Fibroblast of pulmonary artery (primary cell): Measurements from ENCODE around the gene CFLAR.
A peak's percentile ranks its signal among the peaks of the same experiment; 100 is the strongest.

Source experiments
- DNase-seq: peaks from one replicate; pipeline ENCODE4 v3.0.0-alpha.2; 2010; ENCODE audit warnings: low read depth
- H3K4me3 ChIP-seq: replicated peaks from 2 replicates; pipeline ENCODE4 v1.5.1; 2011; ENCODE audit warnings: low read depth, mild to moderate bottlenecking, control low read depth, low read length, moderate library complexity
- CTCF ChIP-seq: IDR thresholded peaks from 2 replicates; pipeline ENCODE4 v1.5.1; 2011; ENCODE audit warnings: mild to moderate bottlenecking, control low read depth, low read length, inconsistent platforms; ENCODE audit errors: missing control alignments

The CFLAR gene

GRCh38 chr2:201084863-201085262 is 31.1 kb upstream of the CFLAR start:
- DNase-seq, result peak; percentile 7
- H3K4me3 ChIP-seq, result no peak overlapping the region
- TF ChIP-seq CTCF, result no peak

GRCh38 chr2:201090574-201090973 is 25.4 kb upstream of the CFLAR start:
- no peak for TF ChIP-seq CTCF
- no peak overlapping the region for H3K4me3 ChIP-seq
- DNase-seq, result no peak

- DNase-seq, result peak; percentile 63
- H3K4me3 ChIP-seq, result no peak overlapping the region
- TF ChIP-seq CTCF, result no peak
Measured at GRCh38 chr2:201093573-201093972, 22.4 kb upstream of the CFLAR start.

- H3K4me3 ChIP-seq, result no peak overlapping the region
- TF ChIP-seq CTCF, result no peak
- DNase-seq, result no peak
Measured at GRCh38 chr2:201100497-201100896, 15.5 kb upstream of the CFLAR start.

GRCh38 chr2:201105759-201106158 is 10.2 kb upstream of the CFLAR start:
- no peak for TF ChIP-seq CTCF
- DNase-seq, result no peak
- no peak overlapping the region for H3K4me3 ChIP-seq

GRCh38 chr2:201107624-201108023 is 8.3 kb upstream of the CFLAR start:
- no peak for DNase-seq
- TF ChIP-seq CTCF, result no peak
- no peak overlapping the region for H3K4me3 ChIP-seq

GRCh38 chr2:201108341-201108740 is 7.6 kb upstream of the CFLAR start:
- no peak for DNase-seq
- no peak overlapping the region for H3K4me3 ChIP-seq
- TF ChIP-seq CTCF, result no peak
